GM23248 (cell line): ENCODE data around the gene ABHD2. TPM values are rescaled to one million over a fixed set of nuclear protein-coding genes. Genes with fewer than 3 reads are reported as not detected.
"Not testable (repeated sequence)": the region's sequence is repeated elsewhere in the genome, so short reads cannot be mapped to it uniquely, and the experiment has no call there.

Experiments used
- DNase-seq: peaks from one replicate; pipeline ENCODE4 v3.0.0-alpha.2; 2015
- H2AFZ ChIP-seq: fragments of 200-600 bp; sonication (generic); 2 replicates; pipeline ENCODE4 v1.6.1; 2016; ENCODE audit warnings: antibody characterized with exemption
- H3F3A ChIP-seq: fragments of 200-600 bp; sonication (generic); 2 replicates; pipeline ENCODE4 v1.6.1; 2016; ENCODE audit warnings: mild to moderate bottlenecking, antibody characterized with exemption, mixed run types; ENCODE audit not compliant: insufficient read depth
- H3K27ac ChIP-seq: fragments of 200-600 bp; sonication (generic); 2 replicates; pipeline ENCODE4 v1.5.1; 2016; ENCODE audit warnings: mild to moderate bottlenecking
- H3K27me3 ChIP-seq: fragments of 200-600 bp; sonication (generic); replicated peaks from 2 replicates; pipeline ENCODE4 v1.6.1; 2016; ENCODE audit warnings: mild to moderate bottlenecking; ENCODE audit not compliant: insufficient read depth
- H3K36me3 ChIP-seq: fragments of 200-600 bp; sonication (generic); 2 replicates; pipeline ENCODE4 v1.6.1; 2016; ENCODE audit warnings: low read depth, mild to moderate bottlenecking
- H3K4me1 ChIP-seq: fragments of 200-600 bp; sonication (generic); 2 replicates; pipeline ENCODE4 v1.6.1; 2016; ENCODE audit warnings: mild to moderate bottlenecking; ENCODE audit not compliant: insufficient read depth
- H3K4me2 ChIP-seq: fragments of 200-600 bp; sonication (generic); one replicate; pipeline ENCODE4 v1.6.1; 2016; ENCODE audit warnings: mild to moderate bottlenecking; ENCODE audit not compliant: unreplicated experiment
- H3K4me3 ChIP-seq: fragments of 200-600 bp; sonication (generic); 2 replicates; pipeline ENCODE4 v1.5.1; 2016; ENCODE audit warnings: mild to moderate bottlenecking
- H3K79me2 ChIP-seq: fragments of 200-600 bp; sonication (generic); 2 replicates; pipeline ENCODE4 v1.6.1; 2016; ENCODE audit warnings: mild to moderate bottlenecking; ENCODE audit not compliant: insufficient read depth
- H3K9ac ChIP-seq: fragments of 200-600 bp; sonication (generic); 2 replicates; pipeline ENCODE4 v1.6.1; 2016; ENCODE audit warnings: mild to moderate bottlenecking
- H3K9me2 ChIP-seq: fragments of 200-600 bp; sonication (generic); 2 replicates; pipeline ENCODE4 v1.6.1; 2016; ENCODE audit warnings: mixed run types, mild to moderate bottlenecking, moderate library complexity; ENCODE audit not compliant: insufficient read depth
- H3K9me3 ChIP-seq: fragments of 200-600 bp; sonication (generic); one replicate; pipeline ENCODE4 v1.6.1; 2017; ENCODE audit warnings: low read depth
- H4K20me1 ChIP-seq: fragments of 200-600 bp; sonication (generic); 2 replicates; pipeline ENCODE4 v1.6.0; 2016; ENCODE audit not compliant: insufficient read depth
- EZH2 ChIP-seq: fragments of 200-600 bp; sonication (generic); IDR thresholded peaks from 2 replicates; pipeline ENCODE4 v1.6.1; 2018; ENCODE audit warnings: antibody characterized with exemption, mild to moderate bottlenecking; ENCODE audit not compliant: insufficient read depth, poor library complexity, severe bottlenecking
- EZH2phosphoT487 ChIP-seq: fragments of 200-600 bp; sonication (generic); IDR thresholded peaks from 2 replicates; pipeline ENCODE4 v1.6.1; 2018; ENCODE audit warnings: antibody characterized with exemption, moderate library complexity, mild to moderate bottlenecking, low read depth; ENCODE audit not compliant: insufficient read depth
- WGBS, 2 experiments: methylation state at CpG; one replicate each; pipeline ENCODE4 v1.1.6; 2015 to 2017; ENCODE audit warnings: low lambda C conversion rate in 2 of 2, low coverage in 1 of 2; ENCODE audit errors: missing lambda C conversion rate in 2 of 2; 5-methylcytosine and 5-hydroxymethylcytosine counted together
- in situ Hi-C: fragments of 300-500 bp; cut with MboI; formaldehyde crosslinking; loops from 2 replicates; pipeline ENCODE4 v1.15.0; 2020
- polyA plus RNA-seq: library from polyadenylated mRNA; unstranded; fragments of >200 nt; fragmentation: Nextera tagmentation; extraction: Ambion mirVana; gene quantifications from 2 replicates; pipeline ENCODE4 v1.2.1, GENCODE V29; 2016
- small RNA-seq: library from RNA; depleted of rRNA; stranded (forward); fragments of <200 nt; gene quantifications from one replicate; pipeline ENCODE3, GENCODE V24; 2014; ENCODE audit warnings: low read depth, low replicate concordance
- total RNA-seq: library from RNA; depleted of rRNA; stranded (reverse); fragments of >200 nt; shearing (Covaris generic); gene quantifications from 2 replicates; pipeline ENCODE4 v1.2.3, GENCODE V29; 2014; rRNA removed

ABHD2 gene
- total and polyA plus RNA-seq, 2 experiments from 2014 or later: 17.6 to 24.2 TPM

GRCh38 chr15:89248584-89248983 lies 160.3 kb downstream of the ABHD2 start:
- no peaks in the 10 kb centered on the region for H3K27me3 ChIP-seq
- H2AFZ ChIP-seq: no peak overlapping the region
- DNase-seq: no peak
- no peak overlapping the region for H3K4me2 ChIP-seq
- H3K79me2 ChIP-seq: peaks cover 36% of the 10 kb centered on the region
- no peaks in the 10 kb centered on the region for H3K4me1 ChIP-seq
- H3K27ac ChIP-seq: no peak overlapping the region
- H3K9me3 ChIP-seq: no peaks in the 10 kb centered on the region
- H3K9ac ChIP-seq: no peak overlapping the region
- in situ Hi-C loops: no loop called here
- no peaks in the 10 kb centered on the region for H3F3A ChIP-seq
- no peaks in the 10 kb centered on the region for H4K20me1 ChIP-seq
- TF ChIP-seq EZH2phosphoT487 (no peak), EZH2 (no peak)
- no peak overlapping the region for H3K4me3 ChIP-seq
- 94 to 97% methylated on average over 2 of the region's 2 CpGs for WGBS, 2 experiments
- no peaks in the 10 kb centered on the region for H3K9me2 ChIP-seq
- H3K36me3 ChIP-seq: peaks cover 3% of the 10 kb centered on the region; the same call in 1 of the 2 replicates

- H3K9me3 ChIP-seq, DNase-seq, H3K9me2 ChIP-seq, H3K4me2 ChIP-seq, H3K27me3 ChIP-seq, H2AFZ ChIP-seq, H4K20me1 ChIP-seq, in situ Hi-C loops, H3K9ac ChIP-seq, H3K4me1 ChIP-seq, H3K27ac ChIP-seq, H3K4me3 ChIP-seq, H3K36me3 ChIP-seq, H3F3A ChIP-seq: not testable (repeated sequence)
- H3K79me2 ChIP-seq: peaks cover 29% of the 10 kb centered on the region
- WGBS, 2 experiments: 97 to 99% methylated on average over 5 of the region's 5 CpGs
Observed at GRCh38 chr15:89250142-89250541, 161.9 kb downstream of the ABHD2 start.

Small RNA genes lying within 50 kb of the gene (small RNA-seq; reads per million reads assigned to genes)
- gene RNU7-195P: not detected

Other genes starting within 250 kb of the ABHD2 start
- gene HAPLN3, start 192.9 kb upstream of the ABHD2 start, total RNA-seq: 2.9 and 6.7 TPM in 2 replicates
- 3.3 and 4.5 TPM in 2 replicates for gene HAPLN3, start 192.9 kb upstream of the ABHD2 start, polyA plus RNA-seq
- gene MFGE8, start 175.1 kb upstream of the ABHD2 start, total RNA-seq: 334 and 355 TPM in 2 replicates
- gene MFGE8, start 175.1 kb upstream of the ABHD2 start, polyA plus RNA-seq: 411 and 437 TPM in 2 replicates
- gene RLBP1, start 133.1 kb downstream of the ABHD2 start, total RNA-seq: not detected in 2 replicates
- not detected in 2 replicates for gene RLBP1, start 133.1 kb downstream of the ABHD2 start, polyA plus RNA-seq
- 11.2 and 13.8 TPM in 2 replicates for gene FANCI, start 155.5 kb downstream of the ABHD2 start, total RNA-seq
- gene FANCI, start 155.5 kb downstream of the ABHD2 start, polyA plus RNA-seq: 9.6 and 14.2 TPM in 2 replicates
- gene POLG, start 246.4 kb downstream of the ABHD2 start, total RNA-seq: 57.7 and 66.7 TPM in 2 replicates
- 16.0 and 18.7 TPM in 2 replicates for gene POLG, start 246.4 kb downstream of the ABHD2 start, polyA plus RNA-seq